Measurements from ENCODE around the gene LCORL. TPM values are rescaled to one million over a fixed set of nuclear protein-coding genes. Genes with fewer than 3 reads are reported as not detected.
"Not testable (repeated sequence)": the region's sequence is repeated elsewhere in the genome, so short reads cannot be mapped to it uniquely, and the experiment has no call there.

The LCORL gene
- total RNA-seq, 2 donors from 2014 or later = 16.5 to 20.7 TPM

DNA sequence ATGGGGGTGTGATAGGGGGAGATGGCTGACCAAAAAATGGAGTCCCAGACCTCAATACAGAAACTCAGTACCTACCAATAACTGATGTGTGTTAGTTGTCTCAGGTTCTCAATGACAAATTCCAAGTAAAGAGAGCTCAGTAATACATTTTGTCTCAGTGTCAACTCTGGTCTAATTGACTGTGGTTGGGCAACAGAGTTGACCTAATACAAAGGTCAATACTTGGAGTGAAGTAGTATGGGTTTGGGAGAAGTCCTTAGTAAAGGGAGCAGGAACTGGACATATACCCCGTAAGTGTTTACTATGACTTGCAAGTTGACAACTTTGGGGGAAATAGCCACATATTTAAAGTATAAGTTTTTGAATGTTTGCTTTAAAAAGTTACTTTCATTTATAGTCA is 20.5 kb upstream of the LCORL start:
- no peak overlapping the region for H3K9ac ChIP-seq (ENCODE audit: low read depth in 2 of 2, low read length in 2 of 2)
- no peaks in the 10 kb centered on the region for H3K27me3 ChIP-seq
- TF ChIP-seq CTCF (IDR thresholded peaks at IDR 0.05) = no peak
- DNase-seq = no peak
- H3K36me3 ChIP-seq = no peaks in the 10 kb centered on the region
- H3K9me3 ChIP-seq = no peaks in the 10 kb centered on the region
- H3K4me1 ChIP-seq = no peaks in the 10 kb centered on the region
- H3K27ac ChIP-seq = no peak overlapping the region
- intact Hi-C loops (cut with DNase I) = no loop called here
- no peak overlapping the region for H3K4me3 ChIP-seq

- Histone ChIP-seq H3K4me3 (no peak overlapping the region), H3K9me3 (no peaks in the 10 kb centered on the region), H3K4me1 (no peaks in the 10 kb centered on the region), H3K36me3 (no peaks in the 10 kb centered on the region), H3K27me3 (no peaks in the 10 kb centered on the region), H3K9ac (ENCODE audit: low read depth in 2 of 2, low read length in 2 of 2) (no peak overlapping the region), H3K27ac (no peak overlapping the region)
- DNase-seq = no peak
- intact Hi-C loops (cut with DNase I) = no loop called here
- no peak for TF ChIP-seq CTCF (IDR thresholded peaks at IDR 0.05)
Measured at GRCh38 chr4:18041114-18041513, 19.6 kb upstream of the LCORL start.

DNA sequence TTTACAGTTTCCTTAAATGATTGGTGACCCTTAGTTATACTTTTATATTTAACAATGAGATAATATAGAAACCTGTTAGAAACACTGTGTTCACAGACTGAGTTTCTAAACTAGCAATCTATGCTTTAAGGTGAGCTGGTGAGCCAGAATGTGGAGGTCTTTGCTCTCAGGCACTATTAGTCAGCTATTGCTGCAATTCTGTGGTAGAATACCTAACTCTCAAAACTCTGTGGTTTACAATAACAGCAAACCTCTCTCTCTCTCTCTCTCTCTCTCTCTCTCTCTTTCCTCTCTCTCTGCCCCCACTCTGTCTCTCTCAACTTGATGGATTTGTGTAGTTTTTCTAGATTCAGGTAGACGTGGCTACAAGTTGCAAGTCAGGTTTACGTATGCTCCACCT is 17.6 kb upstream of the LCORL start:
- no peak for DNase-seq
- Histone ChIP-seq H3K27ac (no peak overlapping the region), H3K36me3 (no peaks in the 10 kb centered on the region), H3K4me3 (no peak overlapping the region), H3K9me3 (no peaks in the 10 kb centered on the region), H3K9ac (ENCODE audit: low read depth in 2 of 2, low read length in 2 of 2) (no peak overlapping the region), H3K4me1 (no peaks in the 10 kb centered on the region), H3K27me3 (no peaks in the 10 kb centered on the region)
- intact Hi-C loops (cut with DNase I) = no loop called here
- TF ChIP-seq CTCF (IDR thresholded peaks at IDR 0.05) = no peak

GRCh38 chr4:18036369-18036768 is 14.8 kb upstream of the LCORL start:
- intact Hi-C loops (cut with DNase I); H3K36me3 ChIP-seq; H3K27ac ChIP-seq; H3K27me3 ChIP-seq; H3K4me3 ChIP-seq; H3K9me3 ChIP-seq; H3K9ac ChIP-seq (ENCODE audit: low read depth in 2 of 2, low read length in 2 of 2); H3K4me1 ChIP-seq; DNase-seq: not testable (repeated sequence)

- Histone ChIP-seq H3K27me3 (no peaks in the 10 kb centered on the region), H3K27ac (no peak overlapping the region), H3K9ac (ENCODE audit: low read depth in 2 of 2, low read length in 2 of 2) (no peak overlapping the region), H3K4me1 (no peaks in the 10 kb centered on the region), H3K9me3 (no peaks in the 10 kb centered on the region), H3K4me3 (no peak overlapping the region), H3K36me3 (no peaks in the 10 kb centered on the region)
- intact Hi-C loops (cut with DNase I) = no loop called here
- DNase-seq = no peak
- TF ChIP-seq CTCF (IDR thresholded peaks at IDR 0.05) = no peak
Measured at GRCh38 chr4:18034099-18034498, 12.5 kb upstream of the LCORL start.

GRCh38 chr4:18033111-18034085 is 11.8 kb upstream of the LCORL start:
- no peak overlapping the region for H3K27ac ChIP-seq
- no peaks in the 10 kb centered on the region for H3K9me3 ChIP-seq
- DNase-seq = no peak
- no peaks in the 10 kb centered on the region for H3K27me3 ChIP-seq
- H3K36me3 ChIP-seq = no peaks in the 10 kb centered on the region
- intact Hi-C loops (cut with DNase I) = no loop called here
- H3K4me1 ChIP-seq = no peaks in the 10 kb centered on the region
- no peak for TF ChIP-seq CTCF (IDR thresholded peaks at IDR 0.05)
- no peak overlapping the region for H3K9ac ChIP-seq (ENCODE audit: low read depth in 2 of 2, low read length in 2 of 2)
- H3K4me3 ChIP-seq = no peak overlapping the region

Data from colonic mucosa (tissue), 4 donors.